Omental fat pad (tissue), 4 donors: ENCODE data around the gene TUBGCP2. TPM values are rescaled to one million over a fixed set of nuclear protein-coding genes. Genes with fewer than 3 reads are reported as not detected.

Source experiments
- ATAC-seq: fragments of 150-250 bp; one replicate; pipeline ENCODE4 v1.9.1; 2016; ENCODE audit warnings: mild to moderate bottlenecking, moderate library complexity; ENCODE audit not compliant: low FRiP score
- DNase-seq: peaks from one replicate; pipeline ENCODE4 v3.0.0-alpha.2; 2019; ENCODE audit warnings: low spot score
- CTCF ChIP-seq, 3 donors: fragments of 450-650 bp; IDR thresholded peaks; one replicate each; pipeline ENCODE4 v1.5.1; 2016 to 2017; ENCODE audit warnings: antibody characterized with exemption in 3 of 3, mild to moderate bottlenecking in 3 of 3, moderate library complexity in 2 of 3
- total RNA-seq, 4 donors: library from RNA; depleted of rRNA; stranded (reverse); fragments of >200 nt; gene quantifications; one replicate each; pipeline ENCODE4 v1.1.0, GENCODE V29; 2016

TUBGCP2 gene
- total RNA-seq, 4 donors from 2014 or later: 29.0 to 44.5 (median 36.3) TPM

- no peak for TF ChIP-seq CTCF (IDR thresholded peaks at IDR 0.05)
- DNase-seq (no peak), ATAC-seq (no peak)
Observed at GRCh38 chr10:133243593-133243992, 65.1 kb downstream of the TUBGCP2 start.

GRCh38 chr10:133242611-133243356 is 65.9 kb downstream of the TUBGCP2 start:
- ATAC-seq (no peak), DNase-seq (no peak)
- TF ChIP-seq CTCF (IDR thresholded peaks at IDR 0.05): no peak

- no peak for ATAC-seq
- no peak for TF ChIP-seq CTCF (IDR thresholded peaks at IDR 0.05)
Observed at GRCh38 chr10:133241501-133242205, 67.0 kb downstream of the TUBGCP2 start.

GRCh38 chr10:133239990-133240389 is 68.7 kb downstream of the TUBGCP2 start:
- DNase-seq (no peak), ATAC-seq (no peak)
- TF ChIP-seq CTCF (IDR thresholded peaks at IDR 0.05): no peak

More at GRCh38 chr10:133241501-133242205, 67.0 kb downstream of the TUBGCP2 start:
- no peak for DNase-seq

- no peak for ATAC-seq
- no peak for TF ChIP-seq CTCF (IDR thresholded peaks at IDR 0.05)
- no peak for DNase-seq
Observed at GRCh38 chr10:133238466-133238804, 70.2 kb downstream of the TUBGCP2 start.

- ATAC-seq (no peak), DNase-seq (no peak)
- no peak for TF ChIP-seq CTCF (IDR thresholded peaks at IDR 0.05)
Observed at GRCh38 chr10:133237588-133238465, 70.8 kb downstream of the TUBGCP2 start, which contains the start of gene VENTX. Gene VENTX (plus strand): TSS chr10:133237855. CDS start chr10:133237915, 60 bp downstream.
